ENCODE data around the gene CAMTA1. TPM values are rescaled to one million over a fixed set of nuclear protein-coding genes. Genes with fewer than 3 reads are reported as not detected.

CAMTA1 gene
- total RNA-seq, 2 donors from 2014 or later, result 105 to 113 TPM

GRCh38 chr1:7372477-7373120 is 587.3 kb downstream of the CAMTA1 start:
- H3K27me3 ChIP-seq (replicated peaks; ENCODE audit: insufficient read depth), result no peaks in the 10 kb centered on the region
- TF ChIP-seq CTCF (IDR thresholded peaks at IDR 0.05), result no peak
- H3K36me3 ChIP-seq, result no peaks in the 10 kb centered on the region
- H3K4me1 ChIP-seq (ENCODE audit: control insufficient read depth in 1 of 2, low read depth in 2 of 2), result no peaks in the 10 kb centered on the region
- H3K27ac ChIP-seq, result no peak overlapping the region
- no peak for DNase-seq (ENCODE audit: low spot score)
- ATAC-seq (ENCODE audit: insufficient number of reproducible peaks, low FRiP score, low read depth), result no peak
- H3K9me3 ChIP-seq, result no peaks in the 10 kb centered on the region
- H3K4me3 ChIP-seq, result no peak overlapping the region

- Histone ChIP-seq H3K4me3 (no peak overlapping the region), H3K4me1 (ENCODE audit: control insufficient read depth in 1 of 2, low read depth in 2 of 2) (no peaks in the 10 kb centered on the region), H3K9me3 (no peaks in the 10 kb centered on the region), H3K27me3 (replicated peaks; ENCODE audit: insufficient read depth) (no peaks in the 10 kb centered on the region), H3K36me3 (no peaks in the 10 kb centered on the region), H3K27ac (no peak overlapping the region)
- DNase-seq (ENCODE audit: low spot score) (no peak), ATAC-seq (ENCODE audit: insufficient number of reproducible peaks, low FRiP score, low read depth) (no peak)
- TF ChIP-seq CTCF (IDR thresholded peaks at IDR 0.05), result no peak
Observed at GRCh38 chr1:7373251-7373650, 588.0 kb downstream of the CAMTA1 start.

- DNase-seq (ENCODE audit: low spot score), result no peak
- no peak for TF ChIP-seq CTCF (IDR thresholded peaks at IDR 0.05)
Observed at GRCh38 chr1:7373876-7374562, 588.8 kb downstream of the CAMTA1 start.

GRCh38 chr1:7374563-7375160 is 589.4 kb downstream of the CAMTA1 start:
- DNase-seq (ENCODE audit: low spot score), result no peak
- no peak overlapping the region for H3K27ac ChIP-seq
- no peak for TF ChIP-seq CTCF (IDR thresholded peaks at IDR 0.05)

More at GRCh38 chr1:7373876-7374562, 588.8 kb downstream of the CAMTA1 start:
- H3K4me3 ChIP-seq, result no peak overlapping the region
- no peaks in the 10 kb centered on the region for H3K9me3 ChIP-seq
- H3K36me3 ChIP-seq, result no peaks in the 10 kb centered on the region
- ATAC-seq (ENCODE audit: insufficient number of reproducible peaks, low FRiP score, low read depth), result no peak
- H3K27me3 ChIP-seq (replicated peaks; ENCODE audit: insufficient read depth), result no peaks in the 10 kb centered on the region
- H3K4me1 ChIP-seq (ENCODE audit: control insufficient read depth in 1 of 2, low read depth in 2 of 2), result no peaks in the 10 kb centered on the region
- H3K27ac ChIP-seq, result no peak overlapping the region

GRCh38 chr1:7375329-7375728 is 590.1 kb downstream of the CAMTA1 start:
- Histone ChIP-seq H3K4me1 (ENCODE audit: control insufficient read depth in 1 of 2, low read depth in 2 of 2) (no peaks in the 10 kb centered on the region), H3K9me3 (no peaks in the 10 kb centered on the region), H3K36me3 (no peaks in the 10 kb centered on the region), H3K27ac (no peak overlapping the region), H3K4me3 (no peak overlapping the region), H3K27me3 (replicated peaks; ENCODE audit: insufficient read depth) (no peaks in the 10 kb centered on the region)
- DNase-seq (ENCODE audit: low spot score) (no peak), ATAC-seq (ENCODE audit: insufficient number of reproducible peaks, low FRiP score, low read depth) (no peak)
- TF ChIP-seq CTCF (IDR thresholded peaks at IDR 0.05), result no peak

More at GRCh38 chr1:7374563-7375160, 589.4 kb downstream of the CAMTA1 start:
- Histone ChIP-seq H3K27me3 (replicated peaks; ENCODE audit: insufficient read depth) (no peaks in the 10 kb centered on the region), H3K36me3 (no peaks in the 10 kb centered on the region), H3K4me1 (ENCODE audit: control insufficient read depth in 1 of 2, low read depth in 2 of 2) (no peaks in the 10 kb centered on the region), H3K9me3 (no peaks in the 10 kb centered on the region), H3K4me3 (no peak overlapping the region)
- ATAC-seq (ENCODE audit: insufficient number of reproducible peaks, low FRiP score, low read depth), result no peak
